ENCODE measurements around the gene CRYGN. TPM values are rescaled to one million over a fixed set of nuclear protein-coding genes. Genes with fewer than 3 reads are reported as not detected.

CRYGN gene
- total RNA-seq, 1 experiment from 2014 or later = not detected

- DNase-seq (ENCODE audit: low read depth) = no peak
Observed at GRCh38 chr7:151379534-151380198, 60.3 kb downstream of the CRYGN start.

- no peak for DNase-seq (ENCODE audit: low read depth)
Observed at GRCh38 chr7:151379193-151379520, 60.8 kb downstream of the CRYGN start.

Other genes starting within 250 kb of the CRYGN start
- not detected in 2 replicates for gene H2BK1, start 229.7 kb downstream of the CRYGN start, total RNA-seq (2014; rRNA removed; shearing (Covaris generic))
- gene ABCF2, start 212.9 kb downstream of the CRYGN start, total RNA-seq (2014; rRNA removed; shearing (Covaris generic)) = 56.8 and 60.4 TPM in 2 replicates
- 28.0 and 32.0 TPM in 2 replicates for gene CHPF2, start 207.7 kb downstream of the CRYGN start, total RNA-seq (2014; rRNA removed; shearing (Covaris generic))
- 12.6 and 13.2 TPM in 2 replicates for gene SMARCD3, start 191.4 kb downstream of the CRYGN start, total RNA-seq (2014; rRNA removed; shearing (Covaris generic))
- gene NUB1, start 98.3 kb downstream of the CRYGN start, total RNA-seq (2014; rRNA removed; shearing (Covaris generic)) = 53.2 and 54.4 TPM in 2 replicates
- not detected in 2 replicates for gene WDR86, start 30.1 kb downstream of the CRYGN start, total RNA-seq (2014; rRNA removed; shearing (Covaris generic))
- 211 and 217 TPM in 2 replicates for gene RHEB, start 79.8 kb upstream of the CRYGN start, total RNA-seq (2014; rRNA removed; shearing (Covaris generic))

Measured in RPMI7951 (cell line).